Occipital lobe (tissue), 2 donors: ENCODE data around the gene ASCC1. TPM values are rescaled to one million over a fixed set of nuclear protein-coding genes. Genes with fewer than 3 reads are reported as not detected.
"Not testable (repeated sequence)": the region's sequence is repeated elsewhere in the genome, so short reads cannot be mapped to it uniquely, and the experiment has no call there.

Experiments used
- DNase-seq: peaks from one replicate; lab custom pipeline; 2025; lab: John Stamatoyannopoulos, UW
- total RNA-seq: library from RNA; depleted of rRNA; stranded (reverse); fragments of >200 nt; gene quantifications from one replicate; pipeline ENCODE4 v1.2.3, GENCODE V29; 2014

Gene ASCC1
- total RNA-seq, 1 donor from 2014 or later = 31.2 TPM

DNA sequence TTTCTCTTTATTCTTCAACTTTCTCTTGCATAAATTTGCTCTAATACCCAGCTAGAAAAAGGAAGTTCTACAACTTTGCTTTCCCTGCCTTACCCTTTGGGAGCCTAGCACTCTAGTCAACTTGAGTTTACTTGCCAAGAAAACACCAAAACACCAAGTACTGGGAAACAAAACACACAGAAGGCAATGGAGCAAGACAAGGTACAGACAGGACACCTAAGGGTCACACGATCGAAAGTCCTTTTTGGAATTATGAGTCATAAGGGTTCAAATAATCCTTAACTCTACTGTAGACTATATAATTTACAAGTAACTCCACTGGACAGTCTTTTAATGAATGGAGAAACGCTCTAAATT lies 42.8 kb downstream of the ASCC1 start:
- DNase-seq = no peak

DNA sequence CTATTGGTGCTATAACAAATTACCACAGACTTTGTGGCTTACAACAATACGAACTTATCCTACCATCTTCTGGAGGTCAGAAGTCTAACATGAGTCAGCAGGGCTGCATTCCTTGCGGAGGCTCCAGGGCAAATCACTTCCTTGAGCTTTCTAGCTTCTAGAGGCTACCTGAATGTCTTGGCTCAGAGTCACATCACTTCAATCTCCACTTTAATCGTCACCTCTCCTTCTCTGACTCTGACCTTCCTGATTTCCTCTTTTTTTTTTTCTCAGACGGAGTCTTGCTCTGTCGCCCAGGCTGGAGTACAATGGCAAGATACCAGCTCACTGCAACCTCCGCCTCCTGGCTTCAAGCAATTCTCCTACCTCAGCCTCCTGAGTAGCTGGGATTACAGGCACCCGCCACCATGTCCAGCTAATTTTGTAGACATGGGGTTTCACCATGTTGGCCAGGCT lies 44.9 kb downstream of the ASCC1 start:
- no peak for DNase-seq

GRCh38 chr10:72170733-72171132 lies 45.3 kb downstream of the ASCC1 start:
- no peak for DNase-seq

- DNase-seq = no peak
Observed at GRCh38 chr10:72170263-72170662, 45.8 kb downstream of the ASCC1 start.

GRCh38 chr10:72167118-72167517 lies 49.0 kb downstream of the ASCC1 start:
- no peak for DNase-seq

DNA sequence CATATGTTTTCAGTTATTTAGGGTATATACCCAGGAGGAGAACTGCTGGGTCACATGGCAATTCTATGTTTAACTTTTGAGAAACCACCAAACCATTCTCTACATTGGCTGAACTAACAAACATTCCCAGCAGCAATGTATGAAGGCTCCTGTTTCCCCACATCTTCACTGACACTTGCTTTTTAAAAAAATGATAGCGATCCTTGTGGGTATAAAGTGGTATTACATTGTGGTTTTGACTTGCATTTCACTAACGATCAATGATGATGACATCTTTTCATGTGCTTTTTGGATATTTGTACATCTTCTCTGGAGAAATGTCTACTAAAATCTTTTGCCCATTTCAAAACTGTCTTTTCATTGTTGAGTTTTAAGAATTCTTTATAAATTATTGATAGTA lies 51.5 kb downstream of the ASCC1 start:
- DNase-seq = no peak

DNA sequence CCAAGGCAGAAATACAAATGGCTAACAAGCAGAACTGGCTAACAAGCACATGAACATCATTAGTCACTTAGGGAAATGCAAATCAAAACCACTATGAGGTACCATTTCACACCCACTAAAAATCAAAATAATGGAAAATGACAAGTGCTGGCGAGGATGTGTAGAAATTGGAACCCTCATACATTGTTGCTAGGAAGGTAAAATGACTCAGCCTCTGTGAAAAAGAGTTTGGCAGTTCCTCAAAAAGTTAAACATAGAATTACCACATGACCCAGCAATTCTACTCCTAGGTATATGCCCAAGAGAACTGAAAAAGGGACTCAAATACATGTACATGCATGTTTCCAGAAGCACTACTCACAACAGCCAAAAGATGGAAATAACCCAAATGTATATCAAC lies 53.1 kb downstream of the ASCC1 start:
- DNase-seq = no peak

DNA sequence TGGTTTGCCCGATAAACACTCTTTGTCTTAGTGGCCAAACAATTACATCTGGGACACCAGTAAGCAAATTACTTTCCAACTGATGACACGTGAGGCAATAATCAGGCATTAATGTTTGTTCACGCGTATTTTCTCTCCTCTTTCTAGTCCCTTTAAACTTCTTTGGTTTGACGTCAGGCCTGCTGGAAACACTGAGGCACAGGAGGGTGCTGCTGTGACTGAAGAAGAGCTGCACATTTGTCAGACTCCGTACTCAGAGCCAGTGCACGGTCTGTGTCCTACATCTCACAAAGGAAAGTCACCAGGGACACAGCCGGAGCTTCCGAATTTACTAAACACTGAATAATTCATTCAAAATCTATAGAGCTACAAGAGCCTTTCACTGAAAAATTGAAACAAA lies 57.9 kb downstream of the ASCC1 start:
- DNase-seq = peak; percentile 45

GRCh38 chr10:72156223-72156622 lies 59.9 kb downstream of the ASCC1 start:
- no peak for DNase-seq

DNA sequence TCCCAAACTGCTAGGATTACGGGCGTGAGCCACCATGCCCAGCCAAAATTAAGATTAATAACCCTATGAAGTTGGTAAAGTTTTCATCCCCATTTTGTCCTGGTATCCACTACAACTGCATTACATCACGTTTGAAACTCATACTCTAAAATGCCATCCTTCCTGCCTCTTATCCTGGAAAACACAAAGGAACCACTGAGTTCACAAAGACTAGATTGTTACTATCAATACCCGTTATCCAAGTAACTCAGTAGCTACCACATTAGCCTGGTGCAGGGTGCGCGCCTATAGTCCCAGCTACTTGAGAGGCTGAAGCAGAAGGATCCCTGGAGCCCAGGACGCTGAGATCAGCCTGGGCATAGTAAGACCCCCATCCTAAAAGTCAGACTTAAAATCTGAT lies 63.8 kb downstream of the ASCC1 start:
- no peak for DNase-seq

- DNase-seq = not testable (repeated sequence)
Observed at GRCh38 chr10:72150746-72151478, 65.2 kb downstream of the ASCC1 start.

- not testable (repeated sequence) for DNase-seq
Observed at GRCh38 chr10:72147324-72147584, 68.8 kb downstream of the ASCC1 start.

GRCh38 chr10:72146559-72147323 lies 69.3 kb downstream of the ASCC1 start:
- DNase-seq = no peak

- DNase-seq = no peak
Observed at GRCh38 chr10:72146071-72146470, 70.0 kb downstream of the ASCC1 start.

- DNase-seq = no peak
Observed at GRCh38 chr10:72145657-72146056, 70.4 kb downstream of the ASCC1 start.

GRCh38 chr10:72140850-72141249 lies 75.2 kb downstream of the ASCC1 start:
- DNase-seq = no peak

DNA sequence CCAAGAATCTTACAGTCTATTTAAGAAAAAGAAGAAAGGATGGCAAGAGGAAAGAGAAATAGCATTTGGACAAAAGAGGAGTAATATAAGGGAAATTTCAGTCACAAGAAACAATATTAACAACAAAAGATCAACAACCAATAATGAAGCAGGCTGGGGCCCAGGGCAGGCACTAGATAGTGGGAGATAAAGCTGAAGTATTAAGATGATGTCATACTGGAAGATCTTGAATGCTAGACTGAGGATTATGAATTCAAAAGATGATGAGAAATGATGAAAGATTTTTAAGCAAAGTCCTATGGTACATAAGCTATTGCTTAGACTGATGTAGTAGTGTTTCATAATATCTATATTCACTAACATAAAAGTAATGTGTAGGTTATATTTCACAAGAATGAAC lies 75.9 kb downstream of the ASCC1 start:
- no peak for DNase-seq

DNA sequence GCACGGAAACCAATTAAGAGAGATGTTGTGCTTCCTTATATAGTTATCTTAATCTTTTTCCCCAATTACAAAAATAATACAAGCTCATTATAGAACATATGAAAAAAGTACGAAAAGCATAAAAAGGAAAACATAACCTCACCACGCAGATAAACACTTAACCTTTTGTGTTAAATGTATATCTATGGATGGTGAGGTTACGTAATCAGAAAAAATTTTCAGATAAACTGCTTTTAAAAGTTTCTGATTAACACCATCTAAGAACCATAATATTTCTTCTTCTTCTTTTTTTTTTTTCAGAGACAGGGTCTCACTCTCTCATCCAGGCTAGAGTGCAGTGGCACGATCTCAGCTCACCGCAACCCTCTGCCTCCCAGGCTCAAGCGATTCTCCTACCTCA lies 78.5 kb downstream of the ASCC1 start:
- DNase-seq = no peak

GRCh38 chr10:72136225-72136624 lies 79.9 kb downstream of the ASCC1 start:
- not testable (repeated sequence) for DNase-seq

GRCh38 chr10:72134785-72135767 lies 81.0 kb downstream of the ASCC1 start:
- DNase-seq = no peak

- no peak for DNase-seq
Observed at GRCh38 chr10:72133517-72133916, 82.6 kb downstream of the ASCC1 start.

DNA sequence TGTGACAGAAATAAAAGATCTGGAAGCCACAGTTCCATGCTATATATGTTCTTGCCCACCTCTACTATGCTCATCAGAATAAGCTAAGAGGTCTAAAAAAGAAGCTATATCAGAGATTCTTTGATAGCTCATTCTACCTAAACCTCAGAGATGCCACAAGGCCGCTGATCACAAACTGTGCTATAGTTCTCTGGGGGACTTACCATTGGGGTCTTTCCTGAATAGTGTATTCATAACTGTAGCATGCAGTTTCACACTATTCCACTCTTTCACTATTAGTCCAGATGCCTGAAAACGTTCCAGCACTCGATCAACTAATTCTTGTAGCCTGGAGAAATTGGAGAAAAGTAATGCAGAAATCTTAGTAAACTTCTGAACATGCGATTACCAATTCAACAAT lies 83.2 kb downstream of the ASCC1 start:
- DNase-seq = no peak
